GM23338 (cell line): Measurements from ENCODE around the gene JAKMIP1.

ENCODE experiments used
- CREB1 ChIP-seq: fragments of 250-450 bp; sonication (Bioruptor Pico); IDR thresholded peaks from 2 replicates; pipeline ENCODE4 v1.5.0; 2020; ENCODE audit warnings: low read depth, mild to moderate bottlenecking, moderate library complexity
- EZH2 ChIP-seq: fragments of 200-600 bp; sonication (generic); IDR thresholded peaks from one replicate; pipeline ENCODE4 v1.8.0; 2017; ENCODE audit warnings: antibody characterized with exemption, mild to moderate bottlenecking, low read depth; ENCODE audit not compliant: unreplicated experiment
- POLR2AphosphoS5 ChIP-seq: IDR thresholded peaks from 2 replicates; pipeline ENCODE4 v1.6.1; 2016; ENCODE audit warnings: antibody characterized with exemption, low read depth
- TF ChIP-seq, protein P1 (sequence below), 2 experiments: fragments of 200-600 bp in 1 of 2; sonication (generic) in 1 of 2; conservative IDR thresholded peaks; 2 replicates each; pipeline versions ENCODE4 v1.5.1 to v1.6.1; 2016 to 2017; ENCODE audit warnings: antibody characterized with exemption in 2 of 2, low read depth in 2 of 2, mild to moderate bottlenecking in 2 of 2, moderate library complexity in 1 of 2
- TF ChIP-seq, protein P2 (sequence below): IDR thresholded peaks from one replicate; pipeline ENCODE4 v1.6.1; 2018; ENCODE audit warnings: antibody characterized with exemption; ENCODE audit not compliant: unreplicated experiment
- TF ChIP-seq, protein P3 (sequence below): IDR thresholded peaks from 2 replicates; pipeline ENCODE4 v1.6.1; 2016; ENCODE audit warnings: antibody characterized with exemption

DNA sequence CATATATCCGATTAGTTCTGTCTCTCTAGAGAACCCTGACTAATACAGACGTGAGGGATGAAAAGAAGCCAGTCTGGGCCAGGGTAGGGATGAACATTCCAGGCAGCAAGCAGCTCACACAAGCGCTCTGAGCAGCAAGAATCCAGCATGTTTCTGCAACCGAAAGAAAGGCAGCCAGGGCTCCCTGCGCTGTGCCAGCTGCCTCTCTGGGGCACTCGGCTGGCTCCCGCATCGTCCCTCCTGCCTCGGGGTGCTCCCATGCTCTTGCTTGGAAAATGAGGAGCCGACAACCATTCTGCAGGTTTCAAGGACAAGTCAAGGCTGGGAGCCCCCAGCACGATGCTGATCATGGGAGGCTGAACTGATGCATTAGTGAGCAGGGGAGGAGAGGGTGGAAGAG is 7.0 kb downstream of the JAKMIP1 start:
- TF ChIP-seq, protein P1, sequence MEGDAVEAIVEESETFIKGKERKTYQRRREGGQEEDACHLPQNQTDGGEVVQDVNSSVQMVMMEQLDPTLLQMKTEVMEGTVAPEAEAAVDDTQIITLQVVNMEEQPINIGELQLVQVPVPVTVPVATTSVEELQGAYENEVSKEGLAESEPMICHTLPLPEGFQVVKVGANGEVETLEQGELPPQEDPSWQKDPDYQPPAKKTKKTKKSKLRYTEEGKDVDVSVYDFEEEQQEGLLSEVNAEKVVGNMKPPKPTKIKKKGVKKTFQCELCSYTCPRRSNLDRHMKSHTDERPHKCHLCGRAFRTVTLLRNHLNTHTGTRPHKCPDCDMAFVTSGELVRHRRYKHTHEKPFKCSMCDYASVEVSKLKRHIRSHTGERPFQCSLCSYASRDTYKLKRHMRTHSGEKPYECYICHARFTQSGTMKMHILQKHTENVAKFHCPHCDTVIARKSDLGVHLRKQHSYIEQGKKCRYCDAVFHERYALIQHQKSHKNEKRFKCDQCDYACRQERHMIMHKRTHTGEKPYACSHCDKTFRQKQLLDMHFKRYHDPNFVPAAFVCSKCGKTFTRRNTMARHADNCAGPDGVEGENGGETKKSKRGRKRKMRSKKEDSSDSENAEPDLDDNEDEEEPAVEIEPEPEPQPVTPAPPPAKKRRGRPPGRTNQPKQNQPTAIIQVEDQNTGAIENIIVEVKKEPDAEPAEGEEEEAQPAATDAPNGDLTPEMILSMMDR (conservative IDR thresholded peaks at IDR 0.05; ENCODE audit: low read depth in 2 of 2), result no peak
- no peak for TF ChIP-seq POLR2AphosphoS5
- no peak for TF ChIP-seq CREB1 (CRISPR knock-in tag)
- TF ChIP-seq, protein P2, sequence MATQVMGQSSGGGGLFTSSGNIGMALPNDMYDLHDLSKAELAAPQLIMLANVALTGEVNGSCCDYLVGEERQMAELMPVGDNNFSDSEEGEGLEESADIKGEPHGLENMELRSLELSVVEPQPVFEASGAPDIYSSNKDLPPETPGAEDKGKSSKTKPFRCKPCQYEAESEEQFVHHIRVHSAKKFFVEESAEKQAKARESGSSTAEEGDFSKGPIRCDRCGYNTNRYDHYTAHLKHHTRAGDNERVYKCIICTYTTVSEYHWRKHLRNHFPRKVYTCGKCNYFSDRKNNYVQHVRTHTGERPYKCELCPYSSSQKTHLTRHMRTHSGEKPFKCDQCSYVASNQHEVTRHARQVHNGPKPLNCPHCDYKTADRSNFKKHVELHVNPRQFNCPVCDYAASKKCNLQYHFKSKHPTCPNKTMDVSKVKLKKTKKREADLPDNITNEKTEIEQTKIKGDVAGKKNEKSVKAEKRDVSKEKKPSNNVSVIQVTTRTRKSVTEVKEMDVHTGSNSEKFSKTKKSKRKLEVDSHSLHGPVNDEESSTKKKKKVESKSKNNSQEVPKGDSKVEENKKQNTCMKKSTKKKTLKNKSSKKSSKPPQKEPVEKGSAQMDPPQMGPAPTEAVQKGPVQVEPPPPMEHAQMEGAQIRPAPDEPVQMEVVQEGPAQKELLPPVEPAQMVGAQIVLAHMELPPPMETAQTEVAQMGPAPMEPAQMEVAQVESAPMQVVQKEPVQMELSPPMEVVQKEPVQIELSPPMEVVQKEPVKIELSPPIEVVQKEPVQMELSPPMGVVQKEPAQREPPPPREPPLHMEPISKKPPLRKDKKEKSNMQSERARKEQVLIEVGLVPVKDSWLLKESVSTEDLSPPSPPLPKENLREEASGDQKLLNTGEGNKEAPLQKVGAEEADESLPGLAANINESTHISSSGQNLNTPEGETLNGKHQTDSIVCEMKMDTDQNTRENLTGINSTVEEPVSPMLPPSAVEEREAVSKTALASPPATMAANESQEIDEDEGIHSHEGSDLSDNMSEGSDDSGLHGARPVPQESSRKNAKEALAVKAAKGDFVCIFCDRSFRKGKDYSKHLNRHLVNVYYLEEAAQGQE, result no peak
- TF ChIP-seq, protein P3, sequence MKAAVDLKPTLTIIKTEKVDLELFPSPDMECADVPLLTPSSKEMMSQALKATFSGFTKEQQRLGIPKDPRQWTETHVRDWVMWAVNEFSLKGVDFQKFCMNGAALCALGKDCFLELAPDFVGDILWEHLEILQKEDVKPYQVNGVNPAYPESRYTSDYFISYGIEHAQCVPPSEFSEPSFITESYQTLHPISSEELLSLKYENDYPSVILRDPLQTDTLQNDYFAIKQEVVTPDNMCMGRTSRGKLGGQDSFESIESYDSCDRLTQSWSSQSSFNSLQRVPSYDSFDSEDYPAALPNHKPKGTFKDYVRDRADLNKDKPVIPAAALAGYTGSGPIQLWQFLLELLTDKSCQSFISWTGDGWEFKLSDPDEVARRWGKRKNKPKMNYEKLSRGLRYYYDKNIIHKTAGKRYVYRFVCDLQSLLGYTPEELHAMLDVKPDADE, result no peak
- no peak for TF ChIP-seq EZH2
